HG03442 (cell line): ENCODE data around the gene RNF5.
"Not testable (repeated sequence)": the region's sequence is repeated elsewhere in the genome, so short reads cannot be mapped to it uniquely, and the experiment has no call there.

Experiments
- ATAC-seq: cut with Tn5 transposase; IDR thresholded peaks from one replicate; pipeline ENCODE4 v1.9.1; 2021; ENCODE audit warnings: mild to moderate bottlenecking, moderate library complexity; ENCODE audit not compliant: unreplicated experiment

Gene RNF5

GRCh38 chr6:32188381-32189068, 10.3 kb downstream of the RNF5 start:
- no peak for ATAC-seq

GRCh38 chr6:32189069-32189741, 11.0 kb downstream of the RNF5 start:
- no peak for ATAC-seq

- no peak for ATAC-seq
These were observed 11.5 kb downstream of the RNF5 start for GRCh38 chr6:32189742-32190053.

- peak; percentile 49 for ATAC-seq
These were observed 12.0 kb downstream of the RNF5 start, which contains the start of gene PBX2 for GRCh38 chr6:32190054-32190851. PBX2 (minus strand) TSS chr6:32190202; CDS start chr6:32189915, 287 bp downstream.

GRCh38 chr6:32190911-32191677, 12.9 kb downstream of the RNF5 start:
- no peak for ATAC-seq

- ATAC-seq, result no peak
These were observed 13.7 kb downstream of the RNF5 start for GRCh38 chr6:32191696-32192607.

GRCh38 chr6:32192608-32193039, 14.4 kb downstream of the RNF5 start, which contains the start of gene GPSM3:
GPSM3 (minus strand) TSS chr6:32192643; CDS start chr6:32192513, 130 bp downstream.
- ATAC-seq, result no peak

- ATAC-seq, result not testable (repeated sequence)
These were observed 14.9 kb downstream of the RNF5 start for GRCh38 chr6:32193096-32193495.

GRCh38 chr6:32194388-32194787, 16.2 kb downstream of the RNF5 start:
- no peak for ATAC-seq

- ATAC-seq, result no peak
These were observed 16.8 kb downstream of the RNF5 start for GRCh38 chr6:32194825-32195651.

- ATAC-seq, result peak; percentile 70
These were observed 17.4 kb downstream of the RNF5 start for GRCh38 chr6:32195652-32195901.

GRCh38 chr6:32195902-32196681, 17.9 kb downstream of the RNF5 start:
- peak; percentile 69 for ATAC-seq

- ATAC-seq, result no peak
These were observed 18.7 kb downstream of the RNF5 start for GRCh38 chr6:32196682-32197616.

- ATAC-seq, result no peak
These were observed 20.1 kb downstream of the RNF5 start for GRCh38 chr6:32198345-32198696.

GRCh38 chr6:32198866-32199265, 20.7 kb downstream of the RNF5 start:
- ATAC-seq, result no peak

- ATAC-seq, result no peak
These were observed 22.7 kb downstream of the RNF5 start for GRCh38 chr6:32200711-32201475.

- no peak for ATAC-seq
These were observed 24.0 kb downstream of the RNF5 start for GRCh38 chr6:32202186-32202585.
